ENCODE measurements around the gene SEC24D.

DNA sequence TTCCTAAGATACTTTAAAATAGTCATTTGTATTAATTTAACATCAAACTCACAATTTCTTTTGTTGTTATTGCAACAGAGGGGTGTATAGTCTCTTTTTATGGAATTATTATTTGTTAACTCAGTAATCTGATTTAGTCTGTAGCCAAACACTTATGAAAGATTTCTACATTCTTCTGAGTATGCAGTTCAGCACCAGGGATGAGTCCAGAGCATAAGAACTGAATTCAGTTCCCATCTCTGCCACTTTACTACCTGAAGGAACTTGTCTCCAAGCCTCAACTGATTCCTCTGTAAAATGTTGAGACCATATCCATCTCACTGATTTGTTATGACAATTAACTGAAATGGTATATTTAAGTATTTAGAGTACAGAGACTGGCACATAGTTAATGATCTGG, 105.2 kb downstream of the SEC24D start:
- TF ChIP-seq, protein P1, sequence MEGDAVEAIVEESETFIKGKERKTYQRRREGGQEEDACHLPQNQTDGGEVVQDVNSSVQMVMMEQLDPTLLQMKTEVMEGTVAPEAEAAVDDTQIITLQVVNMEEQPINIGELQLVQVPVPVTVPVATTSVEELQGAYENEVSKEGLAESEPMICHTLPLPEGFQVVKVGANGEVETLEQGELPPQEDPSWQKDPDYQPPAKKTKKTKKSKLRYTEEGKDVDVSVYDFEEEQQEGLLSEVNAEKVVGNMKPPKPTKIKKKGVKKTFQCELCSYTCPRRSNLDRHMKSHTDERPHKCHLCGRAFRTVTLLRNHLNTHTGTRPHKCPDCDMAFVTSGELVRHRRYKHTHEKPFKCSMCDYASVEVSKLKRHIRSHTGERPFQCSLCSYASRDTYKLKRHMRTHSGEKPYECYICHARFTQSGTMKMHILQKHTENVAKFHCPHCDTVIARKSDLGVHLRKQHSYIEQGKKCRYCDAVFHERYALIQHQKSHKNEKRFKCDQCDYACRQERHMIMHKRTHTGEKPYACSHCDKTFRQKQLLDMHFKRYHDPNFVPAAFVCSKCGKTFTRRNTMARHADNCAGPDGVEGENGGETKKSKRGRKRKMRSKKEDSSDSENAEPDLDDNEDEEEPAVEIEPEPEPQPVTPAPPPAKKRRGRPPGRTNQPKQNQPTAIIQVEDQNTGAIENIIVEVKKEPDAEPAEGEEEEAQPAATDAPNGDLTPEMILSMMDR (conservative IDR thresholded peaks at IDR 0.05; ENCODE audit: low read length) = no peak
- TF ChIP-seq EZH2phosphoT487 (IDR thresholded peaks at IDR 0.05; ENCODE audit: borderline replicate concordance) = no peak
